K562 (cell line): ENCODE data around the gene PLEKHM3. TPM values are rescaled to one million over a fixed set of nuclear protein-coding genes. Genes with fewer than 3 reads are reported as not detected.
A peak's percentile ranks its signal among the peaks of the same experiment; 100 is the strongest.

Source experiments
- ARHGAP35 ChIP-seq: fragments of 450-650 bp; IDR thresholded peaks from 2 replicates; pipeline ENCODE4 v1.6.1; 2018; ENCODE audit not compliant: partially characterized antibody
- ASH1L ChIP-seq: fragments of 450-650 bp; IDR thresholded peaks from 2 replicates; pipeline ENCODE4 v1.6.1; 2018; ENCODE audit warnings: borderline replicate concordance, mild to moderate bottlenecking, low read depth; ENCODE audit not compliant: partially characterized antibody
- CHD2 ChIP-seq: IDR thresholded peaks from 2 replicates; pipeline ENCODE4 v1.6.1; 2011; ENCODE audit warnings: low read depth, low read length
- CXXC5 ChIP-seq: fragments of 250-450 bp; sonication (Bioruptor Pico); IDR thresholded peaks from 2 replicates; pipeline ENCODE4 v1.8.0; 2022; ENCODE audit warnings: inconsistent platforms, mild to moderate bottlenecking, moderate library complexity
- FOXK2 ChIP-seq, 2 experiments: fragments of 450-650 bp; IDR thresholded peaks in 1 of 2; conservative IDR thresholded peaks in 1 of 2; 2 replicates each; pipeline ENCODE4 v1.6.1; 2016; ENCODE audit warnings: low read depth in 2 of 2, mild to moderate bottlenecking in 1 of 2
- HEY1 ChIP-seq: fragments of 250-450 bp; sonication (Bioruptor Pico); IDR thresholded peaks from 2 replicates; pipeline ENCODE4 v1.5.0; 2020; ENCODE audit warnings: mild to moderate bottlenecking, moderate library complexity, borderline replicate concordance
- HINFP ChIP-seq: fragments of 450-650 bp; conservative IDR thresholded peaks from 2 replicates; pipeline ENCODE4 v1.6.1; 2016; ENCODE audit warnings: missing genetic modification characterization, low read depth, mild to moderate bottlenecking, control low read depth, missing compliant biosample characterization
- HNRNPL ChIP-seq: fragments of 200-400 bp; formaldehyde crosslinking; IDR thresholded peaks from 2 replicates; pipeline ENCODE4 v1.6.1; 2017; ENCODE audit warnings: low read depth, mild to moderate bottlenecking, low read length
- JUN ChIP-seq, 2 experiments: sonication (generic) in 1 of 2; formaldehyde crosslinking in 1 of 2; IDR thresholded peaks; 2 replicates each; pipeline versions ENCODE4 v1.6.1 to v1.8.0; 2012 to 2022; ENCODE audit warnings: borderline replicate concordance in 2 of 2, mild to moderate bottlenecking in 2 of 2, improper control_type of control experiment in 1 of 2, low read depth in 1 of 2, low read length in 1 of 2, missing genetic modification reagents in 1 of 2
- MITF ChIP-seq: IDR thresholded peaks from 2 replicates; pipeline ENCODE4 v1.6.1; 2014; ENCODE audit warnings: antibody characterized with exemption
- MTA1 ChIP-seq: fragments of 450-650 bp; IDR thresholded peaks from 2 replicates; pipeline ENCODE4 v1.6.1; 2017; ENCODE audit warnings: borderline replicate concordance
- NFXL1 ChIP-seq: fragments of 450-650 bp; formaldehyde crosslinking; IDR thresholded peaks from 2 replicates; pipeline ENCODE4 v1.4.0; 2021; ENCODE audit warnings: mild to moderate bottlenecking
- NRF1 ChIP-seq, 2 experiments: fragments of 450-650 bp; IDR thresholded peaks in 1 of 2; conservative IDR thresholded peaks in 1 of 2; 2 replicates each; pipeline ENCODE4 v1.6.1; 2014; ENCODE audit warnings: mild to moderate bottlenecking in 2 of 2
- SIN3A ChIP-seq, 2 experiments: fragments of 150-350 bp in 1 of 2; IDR thresholded peaks; 2 replicates each; pipeline ENCODE4 v1.6.1; 2011 to 2016; ENCODE audit warnings: borderline replicate concordance in 2 of 2, low read depth in 2 of 2, low read length in 2 of 2, mild to moderate bottlenecking in 2 of 2, moderate library complexity in 2 of 2; ENCODE audit not compliant: control insufficient read depth in 1 of 2
- SPI1 ChIP-seq: IDR thresholded peaks from 2 replicates; pipeline ENCODE4 v1.6.1; 2011; ENCODE audit warnings: low read depth, low read length, control low read depth, borderline replicate concordance
- SREBF1 ChIP-seq: fragments of 150-350 bp; IDR thresholded peaks from 2 replicates; pipeline ENCODE4 v1.6.1; 2014; ENCODE audit warnings: antibody characterized with exemption, low read depth, low read length, borderline replicate concordance
- THRAP3 ChIP-seq: fragments of 450-650 bp; IDR thresholded peaks from 2 replicates; pipeline ENCODE4 v1.6.1; 2016; ENCODE audit warnings: mild to moderate bottlenecking, inconsistent platforms, borderline replicate concordance
- TRIM25 ChIP-seq: fragments of 450-650 bp; IDR thresholded peaks from 2 replicates; pipeline ENCODE4 v1.7.0; 2016; ENCODE audit warnings: borderline replicate concordance
- ZBTB12 ChIP-seq: fragments of 250-450 bp; sonication (Bioruptor Pico); IDR thresholded peaks from 2 replicates; pipeline ENCODE4 v1.4.0; 2020
- ZNF347 ChIP-seq: fragments of 450-650 bp; formaldehyde crosslinking; IDR thresholded peaks from 2 replicates; pipeline ENCODE4 v1.4.0; 2020; ENCODE audit warnings: low read depth, mild to moderate bottlenecking, moderate library complexity
- ZNF507 ChIP-seq: conservative IDR thresholded peaks from 2 replicates; pipeline ENCODE4 v1.6.1; 2017; ENCODE audit warnings: missing genetic modification characterization, missing compliant biosample characterization
- polyA plus RNA-seq, 8 experiments: library from polyadenylated mRNA; depleted of rRNA in 4 of 8; stranded (reverse) in 5 of 8; unstranded in 3 of 8; fragments of >200 nt; fragmentation: Nextera tagmentation in 2 of 8; fragmentation: Illumina TruSeq in 1 of 8; extraction: Ambion mirVana in 2 of 8; extraction: Trizol in 1 of 8; gene quantifications; 2 replicates each; pipeline versions ENCODE4 v1.2.1 to v1.2.3, GENCODE V29; 2011 to 2014; ENCODE audit warnings: inconsistent platforms in 1 of 8, missing spikeins in 1 of 8
- total RNA-seq, 7 experiments: library from RNA; depleted of rRNA in 6 of 7; stranded (reverse); fragments of >200 nt in 6 of 7; fragmentation: Illumina TruSeq in 2 of 7; extraction: Trizol in 2 of 7; gene quantifications; 2 replicates each; pipeline versions ENCODE4 v1.2.1 to v1.2.3, GENCODE V29; 2011 to 2021; ENCODE audit warnings: low replicate concordance in 1 of 7

PLEKHM3 gene
- total and polyA plus RNA-seq, 9 of the 15 experiments (the other 6 are each of a cell fraction or from before 2014, with no cell fraction given) = 0.24 to 1.6 (median 1.0) TPM

GRCh38 chr2:207772081-207772843 is 253.1 kb downstream of the PLEKHM3 start (continued):
- TF ChIP-seq JUN (IDR thresholded peaks at IDR 0.05; ENCODE audit: borderline replicate concordance, low read depth, low read length) (no peak), JUN (CRISPR knock-in tag; IDR thresholded peaks at IDR 0.05; ENCODE audit: borderline replicate concordance) (no peak), TRIM25 (no peak), NRF1 (conservative IDR thresholded peaks at IDR 0.05 in 1 of 2, IDR thresholded peaks at IDR 0.05 in 1 of 2) (peak in 1 of 2 experiments; percentile 34; a peak in 2 of 4 replicates), NFXL1 (CRISPR knock-in tag) (peak; percentile 100), MTA1 (0 out of 2 replicates have a peak, but pooled peaks have one; percentile 60), SREBF1 (no peak), THRAP3 (no peak), CXXC5 (CRISPR knock-in tag) (peak; percentile 99), HINFP (tag) (peak; percentile 98), ARHGAP35 (no peak), ZNF507 (tag) (peak; percentile 91), SIN3A (IDR thresholded peaks at IDR 0.05; ENCODE audit: borderline replicate concordance in 2 of 2, control insufficient read depth in 1 of 2, low read depth in 2 of 2, low read length in 2 of 2) (no peak), MITF (no peak), HNRNPL (no peak), HEY1 (CRISPR knock-in tag) (peak; percentile 98), FOXK2 (conservative IDR thresholded peaks at IDR 0.05 in 1 of 2, IDR thresholded peaks at IDR 0.05 in 1 of 2; ENCODE audit: low read depth in 2 of 2) (peak; percentile 91 to 93), ZBTB12 (CRISPR knock-in tag) (peak; percentile 96), SPI1 (no peak), ZNF347 (CRISPR knock-in tag) (peak; percentile 98), CHD2 (no peak), ASH1L (no peak)
